Measurements from ENCODE around the gene SCN3A. TPM values are rescaled to one million over a fixed set of nuclear protein-coding genes. Genes with fewer than 3 reads are reported as not detected.

Gene SCN3A
- total RNA-seq, 4 donors from 2014 or later = 0.17 to 0.97 (median 0.38) TPM

DNA sequence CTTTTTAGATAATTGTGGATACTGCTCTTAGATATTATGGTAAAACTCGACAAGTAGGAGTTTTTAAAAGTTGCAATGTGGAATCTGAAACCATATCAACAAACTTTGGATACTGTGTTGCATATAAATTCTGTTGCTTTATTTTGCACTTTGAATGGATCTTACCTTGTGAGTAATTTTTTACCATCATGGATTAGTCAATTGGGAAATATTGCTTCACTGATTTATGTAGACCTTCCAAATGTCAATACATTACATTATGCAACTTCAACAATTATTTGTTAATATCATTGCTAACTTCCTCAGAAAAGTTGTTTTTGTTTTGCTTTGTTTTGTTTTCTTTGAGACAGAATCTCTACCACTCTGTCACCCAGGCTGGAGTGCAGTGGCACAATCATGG is 146.5 kb downstream of the SCN3A start:
- H3K9me3 ChIP-seq = no peaks in the 10 kb centered on the region
- 86% methylated on average over 1 of the region's 1 CpG for WGBS

DNA sequence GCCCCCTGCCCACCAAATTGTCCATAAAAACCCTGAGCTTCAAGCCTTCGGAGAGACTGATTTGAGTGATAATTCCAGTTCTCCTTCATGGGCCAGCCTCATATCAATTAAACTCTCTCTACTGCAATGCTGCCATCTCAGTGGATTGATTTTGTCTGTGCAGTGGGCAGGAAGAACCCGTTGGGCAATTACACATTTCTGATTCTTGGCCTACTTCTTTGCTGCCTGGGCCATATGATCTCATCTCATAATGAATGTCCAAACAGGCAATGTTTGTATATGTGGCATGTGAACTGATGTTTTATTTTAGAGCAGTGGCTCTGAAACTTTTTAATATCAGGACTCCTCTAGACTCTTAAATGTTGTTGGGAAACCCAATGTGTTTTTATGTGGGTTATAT is 147.3 kb downstream of the SCN3A start:
- no peak for TF ChIP-seq POLR2AphosphoS5 (IDR thresholded peaks at IDR 0.05)
- TF ChIP-seq, protein P1, sequence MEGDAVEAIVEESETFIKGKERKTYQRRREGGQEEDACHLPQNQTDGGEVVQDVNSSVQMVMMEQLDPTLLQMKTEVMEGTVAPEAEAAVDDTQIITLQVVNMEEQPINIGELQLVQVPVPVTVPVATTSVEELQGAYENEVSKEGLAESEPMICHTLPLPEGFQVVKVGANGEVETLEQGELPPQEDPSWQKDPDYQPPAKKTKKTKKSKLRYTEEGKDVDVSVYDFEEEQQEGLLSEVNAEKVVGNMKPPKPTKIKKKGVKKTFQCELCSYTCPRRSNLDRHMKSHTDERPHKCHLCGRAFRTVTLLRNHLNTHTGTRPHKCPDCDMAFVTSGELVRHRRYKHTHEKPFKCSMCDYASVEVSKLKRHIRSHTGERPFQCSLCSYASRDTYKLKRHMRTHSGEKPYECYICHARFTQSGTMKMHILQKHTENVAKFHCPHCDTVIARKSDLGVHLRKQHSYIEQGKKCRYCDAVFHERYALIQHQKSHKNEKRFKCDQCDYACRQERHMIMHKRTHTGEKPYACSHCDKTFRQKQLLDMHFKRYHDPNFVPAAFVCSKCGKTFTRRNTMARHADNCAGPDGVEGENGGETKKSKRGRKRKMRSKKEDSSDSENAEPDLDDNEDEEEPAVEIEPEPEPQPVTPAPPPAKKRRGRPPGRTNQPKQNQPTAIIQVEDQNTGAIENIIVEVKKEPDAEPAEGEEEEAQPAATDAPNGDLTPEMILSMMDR (IDR thresholded peaks at IDR 0.05) = no peak
- no peak for TF ChIP-seq POLR2A (IDR thresholded peaks at IDR 0.05)
- TF ChIP-seq EP300 (IDR thresholded peaks at IDR 0.05) = no peak
- H3K27ac ChIP-seq = no peak overlapping the region
- DNase-seq (ENCODE audit: low spot score in 2 of 2) = no peak
- no peaks in the 10 kb centered on the region for H3K4me1 ChIP-seq
- H3K36me3 ChIP-seq = no peaks in the 10 kb centered on the region
- H3K27me3 ChIP-seq = no peaks in the 10 kb centered on the region
- no peak overlapping the region for H3K4me3 ChIP-seq
- no peaks in the 10 kb centered on the region for H3K9me3 ChIP-seq
- 63% methylated on average over 2 of the region's 2 CpGs for WGBS

More for the DNA sequence above, 146.5 kb downstream of the SCN3A start:
- H3K27ac ChIP-seq = no peak overlapping the region
- H3K27me3 ChIP-seq = no peaks in the 10 kb centered on the region
- TF ChIP-seq, protein P1 (IDR thresholded peaks at IDR 0.05) = no peak
- no peak for TF ChIP-seq POLR2AphosphoS5 (IDR thresholded peaks at IDR 0.05)
- TF ChIP-seq POLR2A (IDR thresholded peaks at IDR 0.05) = no peak
- TF ChIP-seq EP300 (IDR thresholded peaks at IDR 0.05) = no peak
- no peak for DNase-seq (ENCODE audit: low spot score in 2 of 2)
- no peaks in the 10 kb centered on the region for H3K36me3 ChIP-seq
- H3K4me3 ChIP-seq = no peak overlapping the region
- H3K4me1 ChIP-seq = no peaks in the 10 kb centered on the region

- no peak for TF ChIP-seq POLR2AphosphoS5 (IDR thresholded peaks at IDR 0.05)
- TF ChIP-seq, protein P1 (IDR thresholded peaks at IDR 0.05) = no peak
- no peak for TF ChIP-seq EP300 (IDR thresholded peaks at IDR 0.05)
- no peak for TF ChIP-seq POLR2A (IDR thresholded peaks at IDR 0.05)
- Histone ChIP-seq H3K4me3 (no peak overlapping the region), H3K27me3 (no peaks in the 10 kb centered on the region), H3K4me1 (no peaks in the 10 kb centered on the region), H3K27ac (no peak overlapping the region), H3K9me3 (no peaks in the 10 kb centered on the region), H3K36me3 (no peaks in the 10 kb centered on the region)
- no peak for DNase-seq (ENCODE audit: low spot score in 2 of 2)
- WGBS = 49% methylated on average over 6 of the region's 6 CpGs
Observed at GRCh38 chr2:165055082-165055851, 148.6 kb downstream of the SCN3A start.

GRCh38 chr2:165054652-165055051 is 149.2 kb downstream of the SCN3A start:
- no peaks in the 10 kb centered on the region for H3K27me3 ChIP-seq
- DNase-seq (ENCODE audit: low spot score in 2 of 2) = no peak
- H3K4me3 ChIP-seq = no peak overlapping the region
- H3K9me3 ChIP-seq = no peaks in the 10 kb centered on the region
- H3K27ac ChIP-seq = no peak overlapping the region
- TF ChIP-seq EP300 (IDR thresholded peaks at IDR 0.05) (no peak), POLR2A (IDR thresholded peaks at IDR 0.05) (no peak), POLR2AphosphoS5 (IDR thresholded peaks at IDR 0.05) (no peak)
- TF ChIP-seq, protein P1 (IDR thresholded peaks at IDR 0.05) = no peak
- 80% methylated on average over 3 of the region's 3 CpGs for WGBS
- H3K4me1 ChIP-seq = no peaks in the 10 kb centered on the region
- no peaks in the 10 kb centered on the region for H3K36me3 ChIP-seq

GRCh38 chr2:165044505-165045303 is 159.1 kb downstream of the SCN3A start:
- Histone ChIP-seq H3K9me3 (no peaks in the 10 kb centered on the region), H3K27me3 (no peaks in the 10 kb centered on the region), H3K27ac (no peak overlapping the region), H3K4me1 (no peaks in the 10 kb centered on the region), H3K36me3 (no peaks in the 10 kb centered on the region), H3K4me3 (no peak overlapping the region)
- WGBS = 63% methylated on average over 6 of the region's 6 CpGs
- TF ChIP-seq POLR2AphosphoS5 (IDR thresholded peaks at IDR 0.05) (no peak), POLR2A (IDR thresholded peaks at IDR 0.05) (no peak)
- DNase-seq (ENCODE audit: low spot score in 2 of 2) = no peak

Other genes starting within 250 kb of the SCN3A start
- gene SLC38A11, start 248.5 kb downstream of the SCN3A start, total RNA-seq = 1 to 10 TPM in 1 of 4 donors, under 1 TPM in 2, not detected in 1; 0.42 to 1.1 (median 0.52) TPM
- 1 to 10 TPM in 1 of 4 donors, under 1 TPM in 3; 0.08 to 1.1 (median 0.20) TPM for gene SCN2A, start 35.4 kb upstream of the SCN3A start, total RNA-seq